SK-N-SH (cell line): Measurements from ENCODE around the gene GYG1. TPM values are rescaled to one million over a fixed set of nuclear protein-coding genes. Genes with fewer than 3 reads are reported as not detected.

ENCODE experiments used
- CTCF ChIA-PET: fragments of 300-600, 350-600 bp; formaldehyde crosslinking; extraction: SDS; loops from one replicate; lab custom pipeline; 2021; lab: Yijun Ruan, JAX
- POLR2A ChIA-PET: fragments of 350-600 bp; sonication (Branson Sonifier 250); formaldehyde crosslinking; extraction: SDS; loops from one replicate; lab custom pipeline; 2020; ENCODE audit warnings: antibody characterized with exemption, inconsistent platforms; lab: Yijun Ruan, JAX
- DNase-seq: peaks from one replicate; pipeline ENCODE4 v3.0.0; 2012
- H2AFZ ChIP-seq: fragments of 200-600 bp; sonication (generic); 2 replicates; pipeline ENCODE4 v1.8.1; 2016; ENCODE audit warnings: antibody characterized with exemption, mild to moderate bottlenecking, low read depth
- H3F3A ChIP-seq: fragments of 200-600 bp; sonication (generic); replicated peaks from 2 replicates; pipeline ENCODE3; 2016; ENCODE audit warnings: antibody characterized with exemption, mild to moderate bottlenecking; ENCODE audit not compliant: insufficient read depth
- H3K27ac ChIP-seq, 2 experiments: fragments of 200-500 bp in 1 of 2; fragments of 200-600 bp in 1 of 2; sonication (Bioruptor generic) in 1 of 2; sonication (generic), shearing (Covaris generic) in 1 of 2; 2 replicates each; pipeline versions ENCODE4 v1.5.1 to v1.6.1; 2014 to 2016; ENCODE audit warnings: low read depth in 2 of 2, inconsistent platforms in 1 of 2, low read length in 1 of 2, mild to moderate bottlenecking in 1 of 2, mixed read lengths in 1 of 2
- H3K27me3 ChIP-seq: fragments of 200-600 bp; sonication (generic), shearing (Covaris generic); 2 replicates; pipeline ENCODE4 v1.6.1; 2016; ENCODE audit warnings: mixed run types; ENCODE audit not compliant: insufficient read depth
- H3K36me3 ChIP-seq, 2 experiments: fragments of 200-500 bp in 1 of 2; fragments of 200-600 bp in 1 of 2; sonication (Bioruptor generic) in 1 of 2; sonication (generic) in 1 of 2; replicated peaks in 1 of 2; 2 replicates each; pipeline versions ENCODE3 to v1.5.1; 2014 to 2016; ENCODE audit warnings: low read length in 1 of 2, mild to moderate bottlenecking in 1 of 2; ENCODE audit not compliant: insufficient read depth in 2 of 2, control insufficient read depth in 1 of 2
- H3K4me1 ChIP-seq, 2 experiments: fragments of 200-500 bp in 1 of 2; fragments of 200-600 bp in 1 of 2; sonication (Bioruptor generic) in 1 of 2; sonication (generic), shearing (Covaris generic) in 1 of 2; 2 replicates each; pipeline versions ENCODE4 v1.5.1 to v1.6.1; 2014 to 2016; ENCODE audit warnings: low read depth in 1 of 2, low read length in 1 of 2, mixed run types in 1 of 2; ENCODE audit not compliant: insufficient read depth in 2 of 2, control insufficient read depth in 1 of 2
- H3K4me2 ChIP-seq: fragments of 200-600 bp; sonication (generic), shearing (Covaris generic); 2 replicates; pipeline ENCODE4 v1.6.1; 2017; ENCODE audit warnings: mixed run types
- H3K4me3 ChIP-seq, 2 experiments: fragments of 200-500 bp in 1 of 2; fragments of 200-600 bp in 1 of 2; sonication (Bioruptor generic) in 1 of 2; sonication (generic), shearing (Covaris generic) in 1 of 2; 2 replicates each; pipeline versions ENCODE4 v1.5.1 to v1.8.1; 2014 to 2016; ENCODE audit warnings: low read depth in 2 of 2, inconsistent platforms in 1 of 2, low read length in 1 of 2, mild to moderate bottlenecking in 1 of 2, mixed read lengths in 1 of 2, moderate library complexity in 1 of 2
- H3K79me2 ChIP-seq: fragments of 200-600 bp; sonication (generic); 2 replicates; pipeline ENCODE4 v1.8.1; 2017; ENCODE audit warnings: mild to moderate bottlenecking; ENCODE audit not compliant: insufficient read depth
- H3K9ac ChIP-seq: fragments of 200-600 bp; sonication (generic); 2 replicates; pipeline ENCODE4 v1.6.1; 2017; ENCODE audit warnings: mixed run types
- H3K9me2 ChIP-seq: fragments of 200-600 bp; sonication (generic); 2 replicates; pipeline ENCODE4 v1.6.1; 2017; ENCODE audit warnings: mixed run types
- H3K9me3 ChIP-seq: fragments of 200-600 bp; sonication (generic); 2 replicates; pipeline ENCODE4 v1.6.1; 2017; ENCODE audit warnings: mixed run types, mild to moderate bottlenecking, moderate library complexity
- H4K20me1 ChIP-seq: fragments of 200-600 bp; sonication (generic); 2 replicates; pipeline ENCODE4 v1.6.1; 2017; ENCODE audit warnings: mild to moderate bottlenecking, mixed run types; ENCODE audit not compliant: insufficient read depth
- CHD2 ChIP-seq: fragments of 150-350 bp; IDR thresholded peaks from 2 replicates; pipeline ENCODE4 v1.6.1; 2018; ENCODE audit warnings: low read length; ENCODE audit not compliant: partially characterized antibody
- EZH2phosphoT487 ChIP-seq: fragments of 200-600 bp; sonication (generic); IDR thresholded peaks from 2 replicates; pipeline ENCODE4 v1.6.1; 2017; ENCODE audit warnings: low read depth, mixed run types, mild to moderate bottlenecking, antibody characterized with exemption, moderate library complexity, borderline replicate concordance
- FOSL2 ChIP-seq: IDR thresholded peaks from 2 replicates; pipeline ENCODE4 v1.4.0; 2012; ENCODE audit warnings: low read depth, mild to moderate bottlenecking, moderate library complexity, borderline replicate concordance
- GATA2 ChIP-seq: sonication (generic); formaldehyde crosslinking; IDR thresholded peaks from 2 replicates; pipeline ENCODE4 v1.5.0; 2020; ENCODE audit warnings: mild to moderate bottlenecking, missing genetic modification reagents
- JUND ChIP-seq: IDR thresholded peaks from 2 replicates; pipeline ENCODE4 v1.4.0; 2012
- MXI1 ChIP-seq: IDR thresholded peaks from 2 replicates; pipeline ENCODE4 v1.6.1; 2012; ENCODE audit warnings: mild to moderate bottlenecking, low read depth, low read length, improper control_type of control experiment
- NFIC ChIP-seq: IDR thresholded peaks from 2 replicates; pipeline ENCODE4 v1.4.0; 2012; ENCODE audit warnings: borderline replicate concordance
- NRF1 ChIP-seq: IDR thresholded peaks from 2 replicates; pipeline ENCODE4 v1.6.1; 2012; ENCODE audit warnings: low read depth, mild to moderate bottlenecking, low read length
- RCOR1 ChIP-seq: fragments of 150-350 bp; IDR thresholded peaks from 2 replicates; pipeline ENCODE4 v1.6.1; 2017; ENCODE audit warnings: antibody characterized with exemption, low read length
- RFX5 ChIP-seq: IDR thresholded peaks from 2 replicates; pipeline ENCODE4 v1.6.1; 2012; ENCODE audit warnings: mild to moderate bottlenecking, improper control_type of control experiment, low read length
- SIN3A ChIP-seq: IDR thresholded peaks from 2 replicates; pipeline ENCODE4 v1.6.1; 2012; ENCODE audit warnings: low read depth, mild to moderate bottlenecking, low read length, moderate library complexity, borderline replicate concordance
- SMC3 ChIP-seq: IDR thresholded peaks from 2 replicates; pipeline ENCODE4 v1.6.1; 2012; ENCODE audit warnings: low read depth, low read length, improper control_type of control experiment
- TCF12 ChIP-seq: IDR thresholded peaks from 2 replicates; pipeline ENCODE4 v1.4.0; 2012
- TEAD4 ChIP-seq: IDR thresholded peaks from 2 replicates; pipeline ENCODE4 v1.4.0; 2012; ENCODE audit warnings: mild to moderate bottlenecking, borderline replicate concordance; ENCODE audit not compliant: insufficient read depth
- YY1 ChIP-seq: IDR thresholded peaks from 2 replicates; pipeline ENCODE4 v1.4.0; 2012; ENCODE audit warnings: low read depth, mild to moderate bottlenecking
- WGBS: methylation state at CpG from one replicate; pipeline ENCODE4 v1.1.6; 2017; ENCODE audit warnings: low lambda C conversion rate; 5-methylcytosine and 5-hydroxymethylcytosine counted together
- polyA plus RNA-seq, 3 experiments: library from polyadenylated mRNA; depleted of rRNA; stranded (reverse); fragments of >200 nt; gene quantifications; 2 replicates each; pipeline ENCODE4 v1.2.3, GENCODE V29; 2012
- TF ChIP-seq, protein P1 (sequence below): IDR thresholded peaks from 2 replicates; pipeline ENCODE4 v1.6.1; 2012; ENCODE audit warnings: mild to moderate bottlenecking, low read depth, low read length, moderate library complexity
- TF ChIP-seq, protein P2 (sequence below): fragments of 150-350 bp; IDR thresholded peaks from 2 replicates; pipeline ENCODE4 v1.6.1; 2017; ENCODE audit warnings: antibody characterized with exemption, low read length, low read depth, borderline replicate concordance

GYG1 gene
- polyA plus RNA-seq, 1 of the 3 experiments (the other 2 are of a cell fraction) = 16.8 TPM

DNA sequence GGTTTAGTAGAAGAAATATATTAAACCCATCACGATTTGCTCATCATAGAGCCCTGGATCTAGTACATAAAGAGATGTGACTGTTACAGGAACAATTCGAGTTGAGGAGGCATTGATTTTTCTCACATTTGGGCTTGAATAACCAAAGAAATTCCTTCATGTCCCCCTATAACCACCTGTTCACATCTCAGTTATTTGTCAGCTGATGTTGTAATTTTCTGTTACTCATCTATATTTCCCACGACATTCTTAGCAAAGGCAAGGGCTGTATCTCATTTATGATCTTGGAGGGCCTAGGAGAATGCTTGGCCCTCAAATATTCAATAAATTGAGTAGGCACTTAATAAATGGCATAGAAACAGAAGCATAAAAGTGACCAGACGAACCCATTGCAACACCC lies 36.4 kb upstream of the GYG1 start:
- Histone ChIP-seq H3F3A (no peaks in the 10 kb centered on the region), H3K27me3 (no peaks in the 10 kb centered on the region), H3K27ac (no peak overlapping the region), H3K9me2 (no peaks in the 10 kb centered on the region), H4K20me1 (no peaks in the 10 kb centered on the region), H3K4me3 (no peak overlapping the region), H3K36me3 (no peaks in the 10 kb centered on the region), H3K9ac (no peak overlapping the region), H3K4me1 (no peaks in the 10 kb centered on the region), H3K9me3 (no peaks in the 10 kb centered on the region), H3K4me2 (no peak overlapping the region), H2AFZ (no peak overlapping the region), H3K79me2 (no peaks in the 10 kb centered on the region)
- ChIA-PET CTCF (interaction anchor here (0.5 to 8.5 kb wide), 44 partner anchors 9 to 1993 kb away, joined by 3 to 75 read pairs (median 4); partner anchors contain the start of genes AGTR1, GYG1 and TM4SF18), POLR2A (no interaction called here)
- 48% methylated on average over 4 of the region's 4 CpGs for WGBS
- no peak for DNase-seq
- TF ChIP-seq FOSL2 (no peak), SMC3 (no peak), RCOR1 (no peak), CHD2 (no peak), TEAD4 (no peak), SIN3A (no peak), NFIC (no peak), EZH2phosphoT487 (no peak), JUND (no peak), TCF12 (no peak), RFX5 (no peak), YY1 (no peak), GATA2 (no peak), MXI1 (no peak), NRF1 (no peak)
- TF ChIP-seq, protein P1, sequence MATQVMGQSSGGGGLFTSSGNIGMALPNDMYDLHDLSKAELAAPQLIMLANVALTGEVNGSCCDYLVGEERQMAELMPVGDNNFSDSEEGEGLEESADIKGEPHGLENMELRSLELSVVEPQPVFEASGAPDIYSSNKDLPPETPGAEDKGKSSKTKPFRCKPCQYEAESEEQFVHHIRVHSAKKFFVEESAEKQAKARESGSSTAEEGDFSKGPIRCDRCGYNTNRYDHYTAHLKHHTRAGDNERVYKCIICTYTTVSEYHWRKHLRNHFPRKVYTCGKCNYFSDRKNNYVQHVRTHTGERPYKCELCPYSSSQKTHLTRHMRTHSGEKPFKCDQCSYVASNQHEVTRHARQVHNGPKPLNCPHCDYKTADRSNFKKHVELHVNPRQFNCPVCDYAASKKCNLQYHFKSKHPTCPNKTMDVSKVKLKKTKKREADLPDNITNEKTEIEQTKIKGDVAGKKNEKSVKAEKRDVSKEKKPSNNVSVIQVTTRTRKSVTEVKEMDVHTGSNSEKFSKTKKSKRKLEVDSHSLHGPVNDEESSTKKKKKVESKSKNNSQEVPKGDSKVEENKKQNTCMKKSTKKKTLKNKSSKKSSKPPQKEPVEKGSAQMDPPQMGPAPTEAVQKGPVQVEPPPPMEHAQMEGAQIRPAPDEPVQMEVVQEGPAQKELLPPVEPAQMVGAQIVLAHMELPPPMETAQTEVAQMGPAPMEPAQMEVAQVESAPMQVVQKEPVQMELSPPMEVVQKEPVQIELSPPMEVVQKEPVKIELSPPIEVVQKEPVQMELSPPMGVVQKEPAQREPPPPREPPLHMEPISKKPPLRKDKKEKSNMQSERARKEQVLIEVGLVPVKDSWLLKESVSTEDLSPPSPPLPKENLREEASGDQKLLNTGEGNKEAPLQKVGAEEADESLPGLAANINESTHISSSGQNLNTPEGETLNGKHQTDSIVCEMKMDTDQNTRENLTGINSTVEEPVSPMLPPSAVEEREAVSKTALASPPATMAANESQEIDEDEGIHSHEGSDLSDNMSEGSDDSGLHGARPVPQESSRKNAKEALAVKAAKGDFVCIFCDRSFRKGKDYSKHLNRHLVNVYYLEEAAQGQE = no peak
- TF ChIP-seq, protein P2, sequence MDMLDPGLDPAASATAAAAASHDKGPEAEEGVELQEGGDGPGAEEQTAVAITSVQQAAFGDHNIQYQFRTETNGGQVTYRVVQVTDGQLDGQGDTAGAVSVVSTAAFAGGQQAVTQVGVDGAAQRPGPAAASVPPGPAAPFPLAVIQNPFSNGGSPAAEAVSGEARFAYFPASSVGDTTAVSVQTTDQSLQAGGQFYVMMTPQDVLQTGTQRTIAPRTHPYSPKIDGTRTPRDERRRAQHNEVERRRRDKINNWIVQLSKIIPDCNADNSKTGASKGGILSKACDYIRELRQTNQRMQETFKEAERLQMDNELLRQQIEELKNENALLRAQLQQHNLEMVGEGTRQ = no peak
